Measurements from ENCODE around the gene ROPN1L.
A peak's percentile ranks its signal among the peaks of the same experiment; 100 is the strongest.

Gene ROPN1L

GRCh38 chr5:10454591-10455276 is 13.1 kb downstream of the ROPN1L start:
- H3K36me3 ChIP-seq, result no peaks in the 10 kb centered on the region
- no peak overlapping the region for H3K27ac ChIP-seq
- H3K4me3 ChIP-seq, result no peak overlapping the region
- intact Hi-C loops (cut with DNase I; ENCODE audit: low total_unique reads), result loop anchor here (2.0 to 10.0 kb wide), 2 partner anchors 80 to 174 kb away; no protein-coding TSS in a partner anchor
- H3K27me3 ChIP-seq, result peaks cover 0 to 6% of the 10 kb centered on the region in 2 donors
- peak in 1 of 2 donors; percentile 50 for DNase-seq
- H3K4me1 ChIP-seq, result peaks cover 0 to 15% (median 11%) of the 10 kb centered on the region in 4 donors
- TF ChIP-seq CTCF (IDR thresholded peaks at IDR 0.05), result no peak
- no peaks in the 10 kb centered on the region for H3K9me3 ChIP-seq

GRCh38 chr5:10455277-10455670 is 13.6 kb downstream of the ROPN1L start:
- H3K27me3 ChIP-seq, result peaks cover 0 to 6% of the 10 kb centered on the region in 2 donors
- no peaks in the 10 kb centered on the region for H3K9me3 ChIP-seq
- H3K4me3 ChIP-seq, result no peak overlapping the region
- DNase-seq, result no peak
- intact Hi-C loops (cut with DNase I; ENCODE audit: low total_unique reads), result loop anchor here (2.0 to 10.0 kb wide), 2 partner anchors 80 to 174 kb away; no protein-coding TSS in a partner anchor
- H3K4me1 ChIP-seq, result peaks cover 0 to 17% (median 13%) of the 10 kb centered on the region in 4 donors
- no peak overlapping the region for H3K27ac ChIP-seq
- H3K36me3 ChIP-seq, result no peaks in the 10 kb centered on the region
- TF ChIP-seq CTCF (IDR thresholded peaks at IDR 0.05), result no peak

- intact Hi-C loops (cut with DNase I; ENCODE audit: low total_unique reads), result loop anchor here (10.0 kb wide), 1 partner anchor 78 kb away; no protein-coding TSS in a partner anchor
Observed at GRCh38 chr5:10456583-10457420, 15.1 kb downstream of the ROPN1L start.

GRCh38 chr5:10457682-10458574 is 16.2 kb downstream of the ROPN1L start:
- intact Hi-C loops (cut with DNase I; ENCODE audit: low total_unique reads), result loop anchor here (10.0 kb wide), 1 partner anchor 77 kb away; no protein-coding TSS in a partner anchor
- peaks cover 0 to 6% of the 10 kb centered on the region in 2 donors for H3K27me3 ChIP-seq
- H3K27ac ChIP-seq, result no peak overlapping the region
- H3K4me1 ChIP-seq, result peaks cover 0 to 19% (median 14%) of the 10 kb centered on the region in 4 donors
- no peak for DNase-seq
- H3K9me3 ChIP-seq, result no peaks in the 10 kb centered on the region
- no peak for TF ChIP-seq CTCF (IDR thresholded peaks at IDR 0.05)
- H3K4me3 ChIP-seq, result no peak overlapping the region
- H3K36me3 ChIP-seq, result no peaks in the 10 kb centered on the region

More at GRCh38 chr5:10456583-10457420, 15.1 kb downstream of the ROPN1L start:
- no peaks in the 10 kb centered on the region for H3K36me3 ChIP-seq
- H3K27me3 ChIP-seq, result peaks cover 0 to 6% of the 10 kb centered on the region in 2 donors
- peaks cover 0 to 20% (median 15%) of the 10 kb centered on the region in 4 donors for H3K4me1 ChIP-seq
- no peak overlapping the region for H3K4me3 ChIP-seq
- no peaks in the 10 kb centered on the region for H3K9me3 ChIP-seq
- TF ChIP-seq CTCF (IDR thresholded peaks at IDR 0.05), result no peak
- H3K27ac ChIP-seq, result no peak overlapping the region
- DNase-seq, result no peak

All from tibial artery (tissue), 4 donors.